Activated CD8-positive, alpha-beta memory T cell treated with anti-CD3 and anti-CD28 coated beads for 48 hours (primary cell): ENCODE results near the gene CHST1.

ENCODE experiments used
- DNase-seq, 3 experiments: peaks; one replicate each; pipeline ENCODE4 v3.0.0-alpha.2; 2020; ENCODE audit warnings: low read depth in 2 of 3, low spot score in 2 of 3

CHST1 gene

GRCh38 chr11:45665206-45665932 lies at the start of gene CHST1:
Gene CHST1, minus strand, starts transcription at chr11:45665622. Its CDS starts 14,699 bp downstream, at chr11:45650923.
- no peak for DNase-seq

GRCh38 chr11:45713573-45713972 lies 48.2 kb upstream of the CHST1 start:
- DNase-seq = no peak

- DNase-seq = no peak
Measured at GRCh38 chr11:45710561-45710960, 45.1 kb upstream of the CHST1 start.

GRCh38 chr11:45708887-45709663 lies 43.7 kb upstream of the CHST1 start:
- DNase-seq = no peak

GRCh38 chr11:45704635-45705034 lies 39.2 kb upstream of the CHST1 start:
- no peak for DNase-seq

GRCh38 chr11:45704133-45704532 lies 38.7 kb upstream of the CHST1 start:
- DNase-seq = no peak

- no peak for DNase-seq
Measured at GRCh38 chr11:45702511-45702910, 37.1 kb upstream of the CHST1 start.

DNA sequence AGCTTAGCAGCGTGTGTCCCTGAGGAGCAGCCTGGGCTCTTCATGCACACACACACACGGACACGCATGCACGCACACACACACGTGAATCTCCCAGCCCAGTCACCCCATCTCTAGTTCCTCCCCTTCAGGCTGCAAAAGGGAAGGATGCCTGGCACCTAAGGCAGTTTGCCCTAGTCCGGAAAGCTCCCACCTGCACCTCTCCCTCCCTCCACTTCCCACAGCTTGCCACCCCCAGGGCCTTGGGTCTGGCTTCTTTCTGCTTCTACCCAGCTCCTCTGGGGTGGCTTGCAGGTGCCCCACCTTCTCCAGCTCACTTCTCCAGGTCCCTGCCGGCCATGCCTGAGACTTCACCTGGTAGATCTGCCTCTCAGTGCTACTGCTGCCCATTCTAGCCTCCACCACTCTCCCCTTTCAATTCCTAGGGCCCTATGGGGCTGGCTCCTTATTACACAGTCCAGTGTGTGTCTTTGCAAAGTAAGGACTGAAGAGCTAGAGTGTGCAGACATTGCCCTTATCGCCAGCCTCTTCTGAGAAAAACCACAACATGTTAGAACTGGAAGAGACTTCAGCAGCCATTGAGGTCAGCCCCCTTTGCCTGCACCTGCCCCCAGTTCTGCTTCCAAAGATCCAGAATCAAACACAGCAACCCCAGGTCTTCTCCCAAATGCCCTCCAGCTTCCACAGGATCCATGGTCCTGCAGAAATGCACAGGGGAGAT lies 33.5 kb upstream of the CHST1 start:
- no peak for DNase-seq

DNA sequence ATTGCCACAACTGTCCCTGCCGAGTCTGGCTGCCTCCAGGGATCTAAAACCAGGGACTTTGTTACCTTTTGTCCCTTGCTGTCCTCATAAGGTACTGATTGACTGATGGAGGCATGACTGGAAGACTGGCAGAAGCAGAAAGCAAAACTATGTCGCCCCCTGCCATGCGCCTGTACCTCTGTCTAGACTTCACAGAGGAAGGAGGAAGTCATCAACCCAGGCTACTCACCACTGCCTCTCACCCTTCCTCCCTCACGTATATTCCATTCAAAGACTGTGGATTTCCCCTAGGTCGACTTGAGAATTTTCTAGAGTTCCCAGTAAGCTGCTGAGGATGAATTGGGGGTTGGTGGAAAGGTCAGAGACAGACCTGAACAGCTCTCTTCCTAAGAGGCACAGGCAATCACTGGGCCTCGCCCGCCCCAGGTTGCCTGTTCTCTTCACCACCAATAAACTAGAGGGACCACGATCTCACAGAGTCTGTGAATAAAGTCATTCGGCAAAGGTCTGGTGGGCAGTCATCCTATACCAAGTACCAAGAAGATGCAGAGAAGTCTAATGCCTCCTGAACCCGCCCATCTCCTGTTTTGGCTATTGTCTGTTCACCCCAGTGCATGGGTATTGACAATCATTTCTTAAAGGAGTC lies 27.5 kb upstream of the CHST1 start:
- no peak for DNase-seq

- no peak for DNase-seq
Measured at GRCh38 chr11:45688472-45689033, 23.1 kb upstream of the CHST1 start.

DNA sequence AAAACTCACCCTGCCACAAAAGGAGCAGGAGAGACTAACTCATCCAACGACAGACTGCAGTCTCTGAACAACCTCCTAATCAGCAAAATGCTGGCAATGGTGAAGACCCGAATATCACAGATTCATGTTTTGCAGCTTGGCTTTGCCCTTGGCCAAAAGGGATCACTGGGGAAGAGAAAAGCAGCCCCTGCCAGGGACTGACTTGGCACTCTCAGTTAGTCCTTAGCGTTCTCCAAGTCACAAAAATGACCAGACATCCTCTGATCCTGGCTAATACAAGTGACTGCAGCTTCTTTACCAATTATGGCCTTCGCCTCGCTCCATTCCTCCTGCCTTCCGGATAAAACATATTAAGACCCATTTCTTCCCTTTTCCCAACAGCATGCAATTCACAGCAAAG lies 22.4 kb upstream of the CHST1 start:
- no peak for DNase-seq

GRCh38 chr11:45685964-45686537 lies 20.6 kb upstream of the CHST1 start:
- no peak for DNase-seq

GRCh38 chr11:45684440-45684839 lies 19.0 kb upstream of the CHST1 start:
- no peak for DNase-seq

- DNase-seq = no peak
Measured at GRCh38 chr11:45683271-45684058, 18.0 kb upstream of the CHST1 start.

DNA sequence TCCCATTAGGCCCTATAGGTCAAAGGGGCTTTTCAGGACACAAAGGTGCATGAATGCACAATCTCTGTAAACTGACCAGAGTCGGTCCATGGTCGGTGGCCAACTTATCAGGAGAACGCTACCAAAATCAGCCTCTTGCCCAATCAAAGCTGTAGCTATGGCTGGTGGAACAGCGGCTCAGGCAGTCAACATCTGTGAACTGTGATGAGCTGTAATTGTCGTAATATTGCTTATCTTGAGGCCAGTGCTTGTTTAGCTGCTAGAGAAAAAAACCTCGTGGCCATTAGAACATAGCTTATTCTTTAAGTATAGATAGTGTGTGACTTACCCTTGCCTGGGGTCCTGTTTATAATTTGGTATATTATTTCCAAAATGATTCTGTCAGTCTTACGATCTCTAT lies 14.4 kb upstream of the CHST1 start:
- no peak for DNase-seq

GRCh38 chr11:45678976-45679375 lies 13.6 kb upstream of the CHST1 start:
- DNase-seq = no peak

DNA sequence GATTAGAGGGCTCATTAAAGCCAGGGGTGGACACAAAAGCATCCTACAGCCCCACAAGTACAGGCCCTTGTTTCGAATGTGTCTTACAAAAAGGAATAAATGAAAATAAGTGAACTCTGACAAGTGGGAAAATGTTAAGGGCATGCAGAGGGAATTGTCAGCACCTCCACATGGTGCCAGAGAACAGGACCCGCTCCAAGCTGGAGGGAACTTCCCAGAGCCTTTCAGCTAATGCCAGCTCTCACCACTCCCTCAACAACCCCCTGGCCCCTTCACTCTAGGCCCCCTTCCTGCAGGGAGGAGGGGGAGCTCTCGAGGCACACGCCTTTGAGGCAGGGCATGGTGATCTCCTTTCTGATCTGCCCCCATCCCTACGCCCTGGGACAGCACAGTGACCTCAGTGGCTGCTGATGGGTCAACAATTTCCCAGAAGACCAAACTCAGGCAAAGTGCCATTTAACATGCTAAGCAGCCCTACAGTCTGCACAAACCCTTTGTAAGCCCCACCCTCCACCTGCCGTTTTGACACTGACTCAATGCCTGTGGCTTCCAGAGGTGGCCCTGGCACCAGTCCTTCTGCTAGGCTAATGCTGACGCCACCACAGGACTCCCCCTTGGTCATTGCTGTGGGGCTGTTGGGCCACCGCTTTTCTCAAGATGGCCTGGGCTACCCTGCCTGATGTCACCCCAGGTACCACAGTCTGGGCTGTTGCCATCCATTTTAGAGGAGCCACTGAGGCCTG lies 12.5 kb upstream of the CHST1 start:
- DNase-seq = no peak

DNA sequence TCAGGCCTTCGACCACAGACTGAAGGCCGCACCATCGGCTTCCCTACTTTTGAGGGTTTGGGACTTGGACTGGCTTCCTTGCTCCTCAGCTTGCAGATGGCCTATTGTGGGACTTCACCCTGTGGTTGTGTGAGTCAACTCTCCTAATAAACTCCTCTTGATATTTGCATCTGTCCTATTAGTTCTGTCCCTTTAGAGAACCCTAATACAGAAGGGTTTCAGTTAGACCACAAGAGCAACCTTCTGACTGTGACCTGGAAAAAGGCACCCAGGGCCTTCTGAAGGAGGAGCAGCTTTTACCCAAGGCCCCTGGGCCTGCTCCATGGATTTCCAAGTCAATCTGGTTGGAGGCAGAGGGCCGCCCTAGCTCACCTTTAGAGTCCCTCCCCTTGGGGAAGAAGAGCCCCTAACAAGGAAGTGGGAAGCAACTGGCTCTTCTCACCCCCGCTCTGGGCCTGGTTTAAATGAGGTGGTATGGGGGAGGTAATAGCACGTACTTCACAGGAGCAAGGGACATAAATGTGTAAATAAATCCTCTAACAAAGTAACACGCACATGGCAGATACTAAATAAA lies 11.2 kb upstream of the CHST1 start:
- no peak for DNase-seq

GRCh38 chr11:45675646-45676045 lies 10.2 kb upstream of the CHST1 start:
- DNase-seq = no peak
